ENCODE data around the gene JARID2.

Gene JARID2

DNA sequence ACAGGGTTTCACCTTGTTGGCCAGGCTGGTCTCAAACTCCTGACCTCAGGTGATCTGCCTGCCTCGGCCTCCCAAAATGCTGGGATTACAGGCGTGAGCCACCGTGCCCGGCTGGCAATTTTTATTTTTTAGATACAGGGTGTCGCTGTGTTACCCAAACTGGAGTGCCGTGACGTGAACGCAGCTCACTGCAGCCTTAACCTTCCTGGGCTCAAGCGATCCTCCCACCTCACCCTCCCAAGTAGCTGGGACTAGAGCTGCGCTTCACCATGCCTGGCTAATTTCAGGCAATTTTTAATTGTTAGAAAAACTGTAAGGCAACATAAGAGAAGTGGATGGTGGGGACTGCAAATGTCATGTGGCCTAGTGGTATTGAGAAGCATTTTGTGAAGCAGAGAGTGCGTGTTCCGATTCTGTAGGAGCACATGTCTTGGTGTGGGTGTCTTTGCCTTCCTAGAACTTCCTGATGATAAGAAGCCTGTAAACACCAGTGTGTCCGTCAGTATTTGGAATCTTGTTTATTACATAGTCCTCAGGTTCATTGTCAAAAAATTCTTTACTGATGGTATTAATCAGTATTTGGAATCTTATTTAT lies 18.0 kb downstream of the JARID2 start:
- DNase-seq (ENCODE audit: insufficient read length, low spot score) (no peak), FAIRE-seq (no peak)

DNA sequence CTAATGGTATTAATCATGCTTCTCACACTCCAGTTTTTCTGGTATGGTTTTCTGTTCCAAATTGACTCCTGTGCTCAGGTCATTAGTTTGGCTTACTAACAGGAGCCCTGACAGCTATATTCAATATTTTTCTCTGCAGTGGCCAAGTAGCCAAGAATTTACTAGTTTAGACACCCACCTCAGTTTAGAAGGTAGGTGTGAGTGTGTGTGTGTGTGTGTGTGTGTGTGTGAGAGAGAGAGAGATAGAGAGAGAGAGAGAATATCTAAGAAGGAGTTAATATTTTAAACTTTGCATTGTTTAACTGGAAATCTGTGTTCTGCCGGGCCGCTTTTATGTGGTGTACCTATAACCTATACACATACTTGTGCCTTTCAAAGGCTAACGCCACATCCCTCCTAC lies 18.5 kb downstream of the JARID2 start:
- FAIRE-seq: no peak
- no peak for DNase-seq (ENCODE audit: insufficient read length, low spot score)

DNA sequence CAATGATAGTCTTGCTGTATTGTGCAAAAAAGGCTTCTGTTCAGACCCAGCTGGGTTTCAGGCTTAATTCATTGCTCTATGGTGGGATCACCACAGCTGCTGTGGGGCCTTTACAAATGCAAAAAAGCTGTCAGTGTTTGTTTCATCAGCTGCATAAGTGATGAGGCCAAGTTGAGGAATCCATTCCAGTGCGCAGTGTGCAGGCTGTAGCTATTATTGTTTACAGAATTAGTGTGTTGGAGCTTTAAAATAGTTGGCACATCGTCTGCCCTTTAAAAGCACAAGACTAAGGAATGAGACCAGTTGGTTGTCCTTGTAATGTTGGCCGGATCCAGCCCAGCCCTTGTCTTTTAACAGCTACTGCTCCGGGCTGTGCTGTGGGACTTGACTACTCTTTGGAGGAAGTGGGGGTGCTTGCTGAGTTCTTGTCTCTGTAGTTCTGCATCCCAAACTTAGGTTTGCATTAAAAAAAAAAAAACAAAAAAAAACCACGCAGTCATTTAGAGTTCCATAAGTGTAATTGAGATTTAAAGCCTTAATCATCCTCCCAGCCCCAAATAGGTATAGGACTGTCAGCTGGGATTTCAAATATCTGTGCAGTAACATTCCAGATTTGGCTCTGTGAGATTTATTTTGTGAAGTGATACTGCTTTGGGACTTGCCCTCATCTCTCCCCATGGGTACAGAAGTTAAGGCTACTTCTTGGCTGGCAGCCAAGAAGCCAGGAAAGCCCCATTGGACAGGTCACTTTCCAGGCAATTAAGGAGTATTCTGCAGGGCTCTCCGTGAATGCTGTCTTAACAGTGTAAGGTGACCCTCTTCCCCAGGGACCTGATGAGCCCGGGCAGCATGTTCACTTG lies 19.3 kb downstream of the JARID2 start:
- DNase-seq (ENCODE audit: insufficient read length, low spot score) (no peak), FAIRE-seq (no peak)

DNA sequence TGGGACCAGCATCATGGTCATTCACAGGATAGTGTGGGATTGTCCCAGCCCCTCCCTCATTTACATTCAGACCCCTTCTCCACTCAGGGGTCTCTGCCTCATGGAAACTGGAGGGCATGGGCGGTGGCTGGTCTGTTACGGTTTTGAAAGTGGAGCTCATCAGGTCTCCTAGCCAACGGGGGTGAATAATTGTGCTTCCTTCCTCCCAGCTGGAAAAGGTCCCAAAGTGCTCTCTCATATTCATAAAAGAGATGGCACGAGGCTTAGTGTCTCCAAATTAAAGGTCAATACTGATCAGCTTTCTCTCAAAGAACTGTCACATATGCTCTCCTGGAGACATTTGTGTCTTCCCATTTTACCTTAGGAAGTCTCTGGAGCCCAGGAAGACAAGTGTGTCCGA lies 19.9 kb downstream of the JARID2 start:
- no peak for FAIRE-seq
- DNase-seq (ENCODE audit: insufficient read length, low spot score): no peak

DNA sequence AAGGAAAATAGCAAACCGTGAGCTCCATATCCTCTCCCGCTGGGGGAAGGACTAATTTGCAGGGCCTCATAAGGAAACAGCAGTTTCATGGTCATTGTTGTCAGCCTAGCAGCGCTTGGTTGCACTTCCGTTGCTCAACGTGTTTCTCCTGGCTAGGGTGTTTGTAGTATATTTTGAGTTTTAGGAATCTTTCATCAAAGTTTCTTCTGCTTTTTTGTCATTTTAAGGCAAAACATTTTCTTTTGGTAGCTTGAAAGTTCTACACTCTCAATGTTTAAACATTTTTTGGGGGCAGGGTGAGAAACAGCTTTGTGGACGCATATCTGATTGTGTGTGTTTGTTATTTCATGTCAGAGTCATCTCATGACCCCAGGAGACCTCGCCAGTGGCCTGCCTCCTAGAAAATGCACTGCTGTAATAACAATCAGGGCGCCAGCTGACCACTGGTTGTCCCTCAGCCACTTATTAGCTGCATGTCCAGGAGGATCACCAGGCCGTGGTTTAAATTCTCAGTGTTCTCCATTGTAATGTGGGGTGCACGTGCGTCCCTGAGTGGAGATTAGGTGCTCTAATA lies 20.6 kb downstream of the JARID2 start:
- FAIRE-seq (peak; percentile 90), DNase-seq (ENCODE audit: insufficient read length, low spot score) (no peak)

DNA sequence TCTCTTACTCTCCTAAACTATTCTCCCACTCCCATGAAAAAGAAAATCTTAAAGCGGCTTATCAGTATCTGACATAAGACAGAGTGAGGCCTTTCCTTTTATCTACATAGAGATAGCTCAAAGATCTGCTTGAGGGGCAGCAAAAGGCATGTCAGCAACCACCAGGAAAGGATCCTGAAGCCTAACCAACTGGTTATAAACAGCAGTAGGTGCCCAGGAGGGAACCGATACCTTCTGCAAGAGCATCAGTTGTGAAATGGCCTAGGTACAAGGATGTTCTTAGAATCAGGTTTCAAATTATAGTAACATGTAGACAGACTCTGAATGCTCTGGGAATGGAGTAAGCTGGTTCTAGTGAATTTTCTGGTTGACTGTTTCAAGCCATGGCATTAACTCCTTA lies 21.4 kb downstream of the JARID2 start:
- FAIRE-seq: no peak
- no peak for DNase-seq (ENCODE audit: insufficient read length, low spot score)

DNA sequence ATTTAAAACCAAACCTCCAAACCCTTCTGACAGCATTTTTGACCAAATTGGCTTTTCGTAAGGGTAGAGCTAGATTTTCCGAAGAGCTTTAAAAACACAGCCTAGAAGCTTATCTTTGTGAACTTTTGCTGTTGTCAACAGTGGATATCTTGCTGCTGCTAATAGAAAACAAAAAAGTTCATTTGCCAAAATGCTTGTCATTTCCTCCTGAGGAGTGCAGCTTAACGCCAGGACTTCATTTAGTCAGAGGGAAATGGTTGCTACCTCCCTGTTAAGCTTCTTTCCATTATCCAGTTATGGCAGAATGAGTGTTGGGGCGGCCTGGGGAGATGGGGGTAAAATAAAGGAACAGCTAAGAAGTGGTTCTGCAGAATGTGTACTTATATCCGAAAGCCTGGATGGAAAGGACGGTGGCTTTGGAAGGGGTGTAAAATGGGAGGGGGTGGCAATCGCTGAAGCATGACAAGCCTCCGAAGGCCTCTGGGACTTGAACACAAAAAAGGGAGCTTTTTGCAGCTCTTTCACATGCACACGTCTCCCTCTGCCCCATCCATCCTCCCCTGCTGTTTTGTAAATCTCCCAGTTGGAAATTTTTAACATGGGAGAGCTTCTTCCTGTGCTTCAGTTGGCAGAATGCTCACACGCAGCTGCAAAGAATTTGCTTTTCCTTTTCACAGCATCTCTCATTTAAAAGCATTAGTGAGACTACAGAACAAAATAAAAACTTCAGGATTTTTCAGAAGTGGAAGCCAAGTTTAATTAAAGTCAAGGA lies 22.5 kb downstream of the JARID2 start:
- no peak for FAIRE-seq
- DNase-seq (ENCODE audit: insufficient read length, low spot score): no peak

DNA sequence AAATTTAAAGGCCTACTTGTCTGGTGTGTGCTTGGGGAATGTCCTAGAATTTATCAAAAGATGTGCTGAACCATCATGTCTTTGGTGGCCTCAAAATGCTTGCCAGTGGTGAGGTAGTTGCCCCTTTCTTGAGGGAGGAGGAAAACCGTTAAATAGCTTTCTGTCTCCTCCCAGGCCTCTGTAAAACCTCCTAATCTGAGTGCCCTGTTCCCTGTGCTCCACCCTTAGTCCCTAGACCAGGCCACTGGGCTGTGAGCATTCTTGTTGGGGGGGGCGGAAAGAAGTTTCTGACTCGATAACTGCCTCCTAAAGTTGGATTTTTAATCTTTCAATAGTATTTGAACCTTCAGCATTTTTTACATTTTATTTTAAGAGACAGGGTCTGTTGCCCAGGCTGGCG lies 23.1 kb downstream of the JARID2 start:
- DNase-seq (ENCODE audit: insufficient read length, low spot score) (no peak), FAIRE-seq (peak; percentile 44)

DNA sequence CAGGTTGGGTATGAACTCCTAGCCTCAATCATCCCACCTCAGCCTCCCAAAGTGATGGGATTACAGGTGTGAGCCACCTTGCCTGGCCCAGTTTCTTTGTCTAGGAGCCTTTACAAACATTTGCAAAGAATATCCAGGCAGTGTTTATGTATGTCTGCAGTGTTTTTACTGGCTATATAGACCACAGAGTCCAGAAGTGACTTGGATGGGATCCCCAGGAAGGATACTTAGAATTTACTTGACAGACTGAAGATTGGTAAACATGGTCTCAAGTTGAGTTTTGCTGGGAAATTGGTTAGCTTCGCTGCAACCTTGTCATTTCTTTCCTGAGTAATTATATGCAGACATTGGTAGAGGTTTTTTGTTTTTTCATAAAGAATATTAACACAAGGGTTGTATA lies 23.8 kb downstream of the JARID2 start:
- no peak for FAIRE-seq
- DNase-seq (ENCODE audit: insufficient read length, low spot score): no peak

DNA sequence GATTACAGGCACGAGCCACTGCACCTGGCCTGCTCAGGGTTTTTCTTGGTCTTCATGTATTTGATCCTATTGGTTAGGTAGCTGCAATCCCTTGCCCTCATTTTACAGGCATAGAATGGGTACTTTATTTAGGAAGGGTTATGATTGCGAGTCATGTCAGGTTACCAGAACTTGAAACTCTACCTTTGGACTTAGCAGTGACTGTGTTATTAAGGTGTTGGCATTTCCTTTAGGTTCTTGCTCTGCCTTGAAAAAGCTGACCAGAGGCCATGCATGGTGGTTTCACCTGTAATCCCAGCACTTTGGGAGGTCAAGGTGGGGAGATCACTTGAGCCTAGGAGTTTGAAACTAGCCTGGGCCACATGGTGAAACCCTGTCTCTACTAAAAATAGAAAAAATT lies 24.5 kb downstream of the JARID2 start:
- no peak for DNase-seq (ENCODE audit: insufficient read length, low spot score)
- no peak for FAIRE-seq

DNA sequence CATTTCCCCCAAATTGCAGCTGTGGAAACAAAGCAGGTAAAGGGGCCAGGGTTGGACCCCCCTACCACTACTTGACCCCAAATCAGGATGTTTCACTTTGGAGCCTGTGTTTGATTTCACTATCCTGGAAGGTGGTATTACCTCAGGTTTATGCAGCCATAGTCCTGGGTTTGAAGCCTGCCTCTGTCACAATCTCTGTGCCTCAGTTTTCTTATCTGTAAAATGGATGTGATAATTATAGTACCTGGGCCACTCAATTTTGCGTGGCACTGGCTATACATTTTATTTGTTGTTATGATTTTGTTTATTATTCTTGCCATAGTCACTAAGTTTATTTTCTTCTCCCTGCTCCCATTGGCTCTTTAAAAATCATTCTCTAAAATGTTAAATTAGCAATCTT lies 26.7 kb downstream of the JARID2 start:
- FAIRE-seq: no peak

DNA sequence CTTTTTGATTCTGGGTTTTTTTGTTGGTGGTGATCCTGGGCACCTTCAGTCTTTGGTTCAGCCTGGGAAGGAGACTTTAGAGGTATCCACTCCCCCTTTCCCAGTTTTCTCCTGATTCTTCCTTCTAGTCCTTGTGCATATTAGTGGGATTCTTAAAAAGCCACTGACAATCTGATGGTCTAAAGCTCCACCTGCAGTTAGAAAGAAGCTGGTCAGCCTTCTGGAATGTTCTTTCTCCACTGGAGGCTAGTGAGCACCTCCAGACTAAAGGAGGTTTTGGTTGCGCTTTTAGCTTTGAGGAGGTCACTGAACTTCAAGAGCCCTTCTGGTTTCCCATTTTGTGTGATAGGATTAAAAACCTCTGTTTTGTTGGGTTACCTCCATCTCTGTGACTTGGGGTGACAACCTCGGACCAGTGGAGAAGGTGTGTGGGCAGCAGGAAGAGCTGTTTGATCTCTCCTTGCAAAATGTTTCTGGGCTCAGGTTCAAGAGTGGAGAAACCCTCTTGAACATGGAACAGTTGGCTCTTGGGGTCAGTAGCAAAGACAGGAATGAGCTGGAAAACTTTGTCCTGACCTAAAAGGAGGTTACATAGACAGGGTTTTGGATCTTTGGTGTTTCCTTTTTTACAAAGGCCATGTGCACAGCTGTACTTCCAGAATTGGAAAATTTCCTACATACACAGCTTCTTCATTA lies 29.0 kb downstream of the JARID2 start:
- no peak for DNase-seq (ENCODE audit: insufficient read length, low spot score)
- FAIRE-seq: no peak

More for the DNA sequence above, 26.7 kb downstream of the JARID2 start:
- DNase-seq (ENCODE audit: insufficient read length, low spot score): no peak

DNA sequence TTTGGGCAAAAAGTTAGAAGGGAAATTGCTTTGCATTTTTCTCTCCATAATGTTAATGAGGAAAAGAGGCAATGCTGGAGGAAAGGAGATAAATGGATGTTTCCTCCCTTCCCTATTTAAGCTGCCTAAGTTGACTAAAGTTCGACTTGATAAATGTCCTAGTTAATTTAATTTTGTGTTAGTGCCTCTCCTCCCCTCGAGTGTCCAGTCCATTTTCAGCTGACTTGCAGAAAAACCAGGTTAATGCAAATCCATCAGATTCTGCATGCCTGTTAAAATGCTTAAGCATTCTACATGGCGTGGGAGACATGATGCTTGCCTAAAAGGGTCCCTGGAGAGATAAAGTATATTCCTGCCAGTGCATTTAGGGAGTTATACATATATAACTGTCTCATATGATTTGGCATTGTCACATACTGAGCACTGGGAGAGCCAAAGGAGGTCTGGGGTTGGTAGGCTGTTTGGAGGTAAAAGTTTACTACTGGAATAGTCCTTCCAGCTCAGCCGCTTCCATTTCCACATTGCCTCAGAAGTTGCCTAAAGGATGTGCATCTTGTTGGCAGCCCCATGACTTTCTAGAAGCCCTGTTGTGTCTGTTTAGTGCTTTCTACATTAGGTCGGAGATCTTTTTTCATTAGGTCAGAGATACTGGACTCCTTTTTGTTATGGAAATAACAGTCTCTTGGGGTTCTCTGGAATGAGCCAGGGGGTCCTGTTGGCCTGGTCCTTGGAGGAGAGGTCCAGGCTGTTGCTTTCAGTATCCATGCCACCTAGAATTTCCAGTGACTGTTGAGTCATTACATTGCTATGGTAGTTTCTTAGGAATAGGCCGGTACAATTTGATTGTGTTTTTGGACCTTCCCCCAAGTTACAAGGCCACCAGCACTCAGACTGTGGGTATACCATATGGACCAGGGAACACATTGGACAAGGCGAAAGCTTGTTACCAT lies 30.4 kb downstream of the JARID2 start:
- no peak for FAIRE-seq
- DNase-seq (ENCODE audit: insufficient read length, low spot score): no peak

DNA sequence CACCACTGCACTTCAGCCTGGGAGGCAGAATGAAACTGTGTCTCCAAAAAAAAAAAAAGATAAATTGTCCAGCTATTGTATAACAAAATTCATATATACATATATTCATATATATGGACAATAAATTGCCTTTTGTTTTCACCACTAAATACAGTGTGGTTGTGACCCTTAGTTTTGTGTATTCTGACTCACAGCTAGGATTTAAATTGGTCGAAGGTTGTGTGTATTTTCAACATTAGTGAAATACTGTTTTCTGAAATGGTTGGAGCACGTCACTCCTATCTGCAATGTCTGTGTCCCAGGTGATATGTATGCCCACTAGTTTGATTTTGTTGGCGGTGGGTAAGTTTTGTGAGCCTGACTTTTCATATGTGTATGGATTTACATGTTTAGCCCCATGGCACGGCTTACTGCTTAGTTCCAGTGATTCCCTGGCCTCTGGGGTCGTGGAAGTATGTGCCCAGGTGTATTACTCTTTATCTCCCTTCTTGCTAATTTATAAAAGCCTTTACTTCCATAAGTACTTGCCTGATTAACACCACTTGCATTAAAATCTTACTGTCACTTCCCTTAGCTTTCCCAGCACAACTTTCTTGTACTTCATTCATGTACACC lies 33.3 kb downstream of the JARID2 start:
- DNase-seq (ENCODE audit: insufficient read length, low spot score): no peak
- no peak for FAIRE-seq

DNA sequence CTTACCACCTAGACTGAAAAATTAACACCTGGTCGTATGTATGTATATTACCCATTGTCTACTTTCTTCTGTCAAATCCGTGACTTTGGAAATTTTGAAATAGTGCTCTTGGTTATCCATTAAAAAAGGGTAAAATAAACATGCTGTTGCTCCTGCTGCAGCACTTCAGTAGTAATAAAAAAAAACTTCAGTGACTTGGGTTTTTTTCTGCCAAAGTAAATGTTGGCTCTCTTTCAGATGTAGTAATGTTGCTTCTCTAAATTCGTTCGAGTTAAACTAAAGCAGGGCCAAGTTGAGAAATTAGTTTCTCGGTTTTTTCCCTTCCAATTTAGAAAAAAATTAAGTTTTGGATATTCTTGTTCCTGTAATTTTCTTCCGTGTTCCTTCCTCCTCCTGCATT lies 34.2 kb downstream of the JARID2 start:
- FAIRE-seq: peak; percentile 18
- no peak for DNase-seq (ENCODE audit: insufficient read length, low spot score)

DNA sequence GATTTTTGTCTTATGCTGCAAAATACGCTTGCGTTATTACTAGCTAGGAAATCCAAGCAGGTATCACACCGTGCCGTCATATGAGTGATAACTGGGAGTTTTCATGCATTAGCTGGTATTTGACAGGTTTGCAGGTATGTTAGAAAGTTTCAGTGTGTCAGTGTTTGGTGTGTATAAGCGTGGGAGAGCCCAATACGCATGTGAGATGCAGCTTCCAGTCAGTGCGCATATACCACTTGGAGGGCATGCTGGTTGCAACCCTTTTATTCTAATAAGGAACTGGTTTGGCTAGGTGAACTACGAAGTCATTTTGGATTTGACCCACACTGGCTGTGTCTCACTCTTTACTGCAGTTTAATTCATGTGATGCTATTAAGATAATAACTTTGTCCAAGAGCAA lies 35.1 kb downstream of the JARID2 start:
- DNase-seq (ENCODE audit: insufficient read length, low spot score) (no peak), FAIRE-seq (no peak)

DNA sequence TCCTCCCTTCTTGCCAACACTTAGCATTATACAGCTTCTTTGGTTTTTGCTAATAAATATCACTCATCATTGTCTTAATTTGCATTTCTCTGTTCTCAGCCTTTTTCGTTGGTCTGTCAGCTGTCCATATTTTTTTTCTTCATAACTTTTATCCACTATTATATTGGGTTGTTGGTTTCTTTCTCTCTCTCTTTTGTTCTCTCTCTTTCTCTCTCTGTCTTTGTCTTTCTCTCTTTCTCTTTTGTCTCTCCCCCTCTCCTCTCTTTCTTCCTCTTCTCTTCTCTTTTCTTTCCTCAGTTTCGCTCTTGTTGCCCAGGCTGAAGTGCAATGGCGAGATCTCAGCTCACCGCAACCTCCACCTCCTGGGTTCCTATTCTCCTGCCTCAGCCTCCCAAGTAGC lies 36.5 kb downstream of the JARID2 start:
- FAIRE-seq: no peak

DNA sequence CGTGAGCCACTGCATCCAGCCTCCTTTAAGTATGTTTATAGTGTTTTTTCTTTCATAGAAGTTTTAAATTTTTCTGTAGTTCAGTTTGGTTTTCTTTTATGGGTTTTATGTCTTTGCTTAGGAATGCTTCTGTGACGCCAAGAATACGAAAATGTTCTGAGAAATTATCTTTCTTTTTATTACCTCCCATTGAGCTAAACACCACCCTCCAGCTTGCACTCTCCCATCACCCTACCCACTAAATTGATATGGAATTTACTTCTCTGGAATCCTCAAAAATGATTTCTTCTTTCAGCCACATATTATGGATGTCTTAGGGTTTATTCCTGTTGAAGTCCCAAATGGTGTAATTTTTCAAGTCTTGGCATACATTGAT lies 38.1 kb downstream of the JARID2 start:
- FAIRE-seq (no peak), DNase-seq (ENCODE audit: insufficient read length, low spot score) (no peak)

More for the DNA sequence above, 36.5 kb downstream of the JARID2 start:
- no peak for DNase-seq (ENCODE audit: insufficient read length, low spot score)

DNA sequence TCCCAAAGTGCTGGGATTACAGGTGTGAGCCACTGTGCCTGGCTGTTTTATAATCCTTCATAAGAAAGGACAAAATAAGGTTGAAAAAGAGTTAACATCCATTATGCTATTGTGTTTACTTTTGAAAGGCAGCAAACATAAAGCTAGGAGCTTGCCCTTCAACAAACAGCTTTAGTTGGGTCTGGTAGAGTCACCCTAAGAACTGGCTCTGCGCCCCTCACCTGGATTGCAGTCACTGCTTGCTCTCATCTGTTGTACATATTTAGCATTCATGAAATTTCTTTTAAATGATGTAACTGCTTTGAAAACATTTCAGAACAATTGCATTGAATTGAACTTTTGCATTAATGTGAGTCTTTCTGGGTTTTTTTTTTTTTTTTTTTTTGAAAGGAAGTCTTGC lies 38.9 kb downstream of the JARID2 start:
- FAIRE-seq: no peak
- no peak for DNase-seq (ENCODE audit: insufficient read length, low spot score)
